H1 (cell line): ENCODE data around the gene EXTL2. TPM values are rescaled to one million over a fixed set of nuclear protein-coding genes. Genes with fewer than 3 reads are reported as not detected.

Source experiments
- CTCF ChIA-PET: fragments of 300-600 bp; sonication (Branson Sonifier 250); formaldehyde crosslinking; loops from one replicate; lab custom pipeline; 2021; ENCODE audit not compliant: partially characterized antibody; lab: Charles Lee
- POLR2A ChIA-PET: fragments of 300-600 bp; sonication (Branson Sonifier 250); formaldehyde crosslinking; loops from one replicate; lab custom pipeline; 2021; ENCODE audit warnings: inconsistent platforms; ENCODE audit not compliant: partially characterized antibody; lab: Charles Lee
- DNase-seq, 2 experiments: peaks; one replicate each; pipeline versions ENCODE4 v3.0.0 to v3.0.0-alpha.2; 2010 to 2022; ENCODE audit warnings: low spot score in 2 of 2, low read depth in 1 of 2, mixed read lengths in 1 of 2
- FAIRE-seq: peaks from 2 replicates; lab custom pipeline; 2011; peaks lifted over from hg19 to GRCh38; lab: Jason Lieb, UNC
- H2AFZ ChIP-seq: 2 replicates; pipeline ENCODE4 v1.8.1; 2012; ENCODE audit warnings: low read length, inconsistent platforms
- H2AK5ac ChIP-seq: 2 replicates; pipeline ENCODE4 v1.6.1; 2013; ENCODE audit warnings: low read depth, low read length
- H2BK120ac ChIP-seq: replicated peaks from 2 replicates; pipeline ENCODE3; 2013; ENCODE audit warnings: low read depth, low read length, inconsistent platforms
- H2BK12ac ChIP-seq: 2 replicates; pipeline ENCODE4 v1.6.1; 2013; ENCODE audit warnings: low read depth, low read length
- H2BK15ac ChIP-seq: 2 replicates; pipeline ENCODE4 v1.6.1; 2013; ENCODE audit warnings: low read length
- H2BK20ac ChIP-seq: 2 replicates; pipeline ENCODE4 v1.6.1; 2013; ENCODE audit warnings: low read length
- H2BK5ac ChIP-seq: 2 replicates; pipeline ENCODE4 v1.6.1; 2013; ENCODE audit warnings: low read depth, low read length
- H3K14ac ChIP-seq: 2 replicates; pipeline ENCODE4 v1.6.1; 2013; ENCODE audit warnings: inconsistent platforms; ENCODE audit not compliant: insufficient read length
- H3K18ac ChIP-seq: 2 replicates; pipeline ENCODE4 v1.6.1; 2013; ENCODE audit warnings: low read length; ENCODE audit errors: extremely low read depth
- H3K23ac ChIP-seq: 2 replicates; pipeline ENCODE4 v1.6.1; 2013; ENCODE audit warnings: inconsistent platforms; ENCODE audit not compliant: insufficient read length
- H3K23me2 ChIP-seq: 2 replicates; pipeline ENCODE4 v1.6.1; 2013; ENCODE audit warnings: low read depth, low read length
- H3K27ac ChIP-seq: 2 replicates; pipeline ENCODE4 v1.6.1; 2011; ENCODE audit warnings: low read depth, low read length, inconsistent platforms
- H3K27me3 ChIP-seq, 4 experiments: replicated peaks in 1 of 4; 1 replicate in 1 of 4; 2 replicates in 3 of 4; pipeline versions ENCODE4 v1.6.1 to v1.8.1; 2011 to 2013; ENCODE audit warnings: low read length in 3 of 4, mild to moderate bottlenecking in 3 of 4, inconsistent platforms in 2 of 4, mixed read lengths in 2 of 4, moderate library complexity in 1 of 4; ENCODE audit not compliant: control insufficient read depth in 3 of 4, insufficient read depth in 3 of 4; ENCODE audit errors: extremely low read depth in 1 of 4
- H3K36me3 ChIP-seq, 4 experiments: 2 replicates each; pipeline versions ENCODE4 v1.6.1 to v1.8.1; 2011 to 2013; ENCODE audit warnings: mild to moderate bottlenecking in 4 of 4, low read length in 3 of 4, moderate library complexity in 2 of 4, control low read depth in 1 of 4, inconsistent platforms in 1 of 4; ENCODE audit not compliant: insufficient read depth in 4 of 4, control insufficient read depth in 2 of 4
- H3K4ac ChIP-seq: replicated peaks from 2 replicates; pipeline ENCODE3; 2013; ENCODE audit warnings: low read length, low read depth, mixed read lengths, inconsistent platforms; ENCODE audit not compliant: insufficient read length
- H3K4me1 ChIP-seq, 4 experiments: replicated peaks in 1 of 4; 1 replicate in 1 of 4; 2 replicates in 3 of 4; pipeline versions ENCODE4 v1.6.1 to v1.8.1; 2011 to 2013; ENCODE audit warnings: low read length in 3 of 4, inconsistent platforms in 2 of 4, mixed read lengths in 1 of 4; ENCODE audit not compliant: insufficient read depth in 4 of 4, control insufficient read depth in 3 of 4
- H3K4me2 ChIP-seq, 2 experiments: 2 replicates each; pipeline versions ENCODE4 v1.6.1 to v1.8.1; 2011 to 2013; ENCODE audit warnings: low read depth in 2 of 2, low read length in 2 of 2, control low read depth in 1 of 2, inconsistent platforms in 1 of 2, mild to moderate bottlenecking in 1 of 2; ENCODE audit not compliant: insufficient read depth in 1 of 2
- H3K4me3 ChIP-seq, 4 experiments: fragments of 200-600, 300-600 bp in 1 of 4; sonication (generic), shearing (Covaris generic), sonication (Bioruptor Twin) in 1 of 4; 2 replicates each; pipeline versions ENCODE4 v1.5.1 to v1.8.1; 2011 to 2016; ENCODE audit warnings: low read length in 4 of 4, low read depth in 3 of 4, control low read depth in 2 of 4, inconsistent platforms in 2 of 4, mild to moderate bottlenecking in 2 of 4, mixed read lengths in 1 of 4, moderate library complexity in 1 of 4; ENCODE audit not compliant: insufficient read depth in 2 of 4; ENCODE audit errors: extremely low read depth in 1 of 4
- H3K56ac ChIP-seq: replicated peaks from 2 replicates; pipeline ENCODE3; 2013; ENCODE audit warnings: low read depth, mild to moderate bottlenecking, mixed read lengths, low read length, inconsistent platforms; ENCODE audit not compliant: insufficient read length
- H3K79me1 ChIP-seq: 2 replicates; pipeline ENCODE4 v1.6.1; 2013; ENCODE audit warnings: low read depth, low read length, control low read depth
- H3K79me2 ChIP-seq, 2 experiments: 2 replicates each; pipeline versions ENCODE4 v1.6.1 to v1.8.1; 2012 to 2013; ENCODE audit warnings: low read length in 2 of 2, mild to moderate bottlenecking in 2 of 2, inconsistent platforms in 1 of 2; ENCODE audit not compliant: insufficient read depth in 2 of 2, control insufficient read depth in 1 of 2
- H3K9ac ChIP-seq, 4 experiments: replicated peaks in 1 of 4; 1 replicate in 1 of 4; 2 replicates in 3 of 4; pipeline versions ENCODE4 v1.6.1 to v1.8.1; 2011 to 2013; ENCODE audit warnings: low read depth in 3 of 4, low read length in 3 of 4, control low read depth in 2 of 4, mild to moderate bottlenecking in 2 of 4, moderate library complexity in 2 of 4, inconsistent platforms in 1 of 4; ENCODE audit errors: extremely low read depth in 1 of 4
- H3K9me3 ChIP-seq, 2 experiments: 2 replicates each; pipeline versions ENCODE4 v1.6.1 to v1.8.1; 2012 to 2013; ENCODE audit warnings: mild to moderate bottlenecking in 2 of 2, moderate library complexity in 2 of 2, control low read depth in 1 of 2, inconsistent platforms in 1 of 2, low read depth in 1 of 2, low read length in 1 of 2, mixed read lengths in 1 of 2; ENCODE audit not compliant: insufficient read depth in 2 of 2
- H4K20me1 ChIP-seq, 2 experiments: replicated peaks in 1 of 2; 2 replicates each; pipeline versions ENCODE3 to v1.8.1; 2011 to 2013; ENCODE audit warnings: inconsistent platforms in 2 of 2, low read length in 2 of 2, mild to moderate bottlenecking in 1 of 2; ENCODE audit not compliant: insufficient read depth in 2 of 2, control insufficient read depth in 1 of 2
- H4K5ac ChIP-seq: 2 replicates; pipeline ENCODE4 v1.6.1; 2013; ENCODE audit warnings: low read length, low read depth, mixed read lengths, inconsistent platforms; ENCODE audit not compliant: insufficient read length
- H4K8ac ChIP-seq: 2 replicates; pipeline ENCODE4 v1.8.0; 2013; ENCODE audit warnings: mild to moderate bottlenecking, moderate library complexity, low read length, inconsistent platforms; ENCODE audit not compliant: insufficient read depth; ENCODE audit errors: extremely low read depth
- H4K91ac ChIP-seq: replicated peaks from 2 replicates; pipeline ENCODE3; 2013; ENCODE audit warnings: low read length, mixed read lengths, inconsistent platforms; ENCODE audit not compliant: insufficient read length
- CBX8 ChIP-seq: fragments of 300-800, 300-1000 bp; sonication (generic); IDR thresholded peaks from 2 replicates; pipeline ENCODE4 v1.7.1; 2016; ENCODE audit warnings: low read depth, low read length, borderline replicate concordance
- HDAC2 ChIP-seq, 2 experiments: fragments of 300-600 bp in 1 of 2; sonication (generic) in 1 of 2; IDR thresholded peaks; 2 replicates each; pipeline ENCODE4 v1.6.1; 2011 to 2012; ENCODE audit warnings: low read depth in 2 of 2, low read length in 2 of 2, mild to moderate bottlenecking in 2 of 2, moderate library complexity in 2 of 2, borderline replicate concordance in 1 of 2, inconsistent platforms in 1 of 2
- SUZ12 ChIP-seq: fragments of 200-600 bp; sonication (generic); IDR thresholded peaks from 2 replicates; pipeline ENCODE4 v1.6.1; 2012; ENCODE audit warnings: mild to moderate bottlenecking, inconsistent platforms, low read length, moderate library complexity, mixed read lengths
- YY1 ChIP-seq: IDR thresholded peaks from 2 replicates; pipeline ENCODE4 v1.6.1; 2011; ENCODE audit warnings: low read depth, mild to moderate bottlenecking, low read length
- WGBS, 2 experiments: shearing (Covaris generic) in 1 of 2; methylation state at CpG; one replicate each; pipeline versions ENCODE4 v1.1.6 to v1.1.7; 2013 to 2015; ENCODE audit warnings: low lambda C conversion rate in 2 of 2, mixed read lengths in 2 of 2, inconsistent platforms in 1 of 2, low coverage in 1 of 2, missing lambda C conversion rate in 1 of 2; ENCODE audit not compliant: insufficient replicate concordance in 2 of 2, insufficient coverage in 1 of 2, insufficient read length in 1 of 2; ENCODE audit errors: extremely low coverage in 1 of 2, missing lambda C conversion rate in 1 of 2; 5-methylcytosine and 5-hydroxymethylcytosine counted together
- polyA plus RNA-seq, 7 experiments: library from polyadenylated mRNA; depleted of rRNA in 3 of 7; stranded (reverse) in 5 of 7; unstranded in 2 of 7; fragments of >200 nt in 5 of 7; fragments of 200-250 nt in 2 of 7; gene quantifications; 1 replicate in 5 of 7; 2 replicates in 1 of 7; 4 replicates in 1 of 7; pipeline versions ENCODE4 v1.2.1 to v1.2.3, GENCODE V29; 2011 to 2013; ENCODE audit warnings: missing spikeins in 2 of 7, mixed read lengths in 2 of 7
- total RNA-seq: library from RNA; stranded (reverse); fragmentation: NEBNext Ultra II Directional; extraction: Animal tissue kit (Norgen Biotek cat#: 25700); gene quantifications from 2 replicates; pipeline ENCODE4 v1.2.1, GENCODE V29; 2021

The EXTL2 gene
- total and polyA plus RNA-seq, 2 of the 8 experiments (the other 6 are each of a cell fraction or from before 2014, with no cell fraction given): 27.1 to 54.7 TPM

DNA sequence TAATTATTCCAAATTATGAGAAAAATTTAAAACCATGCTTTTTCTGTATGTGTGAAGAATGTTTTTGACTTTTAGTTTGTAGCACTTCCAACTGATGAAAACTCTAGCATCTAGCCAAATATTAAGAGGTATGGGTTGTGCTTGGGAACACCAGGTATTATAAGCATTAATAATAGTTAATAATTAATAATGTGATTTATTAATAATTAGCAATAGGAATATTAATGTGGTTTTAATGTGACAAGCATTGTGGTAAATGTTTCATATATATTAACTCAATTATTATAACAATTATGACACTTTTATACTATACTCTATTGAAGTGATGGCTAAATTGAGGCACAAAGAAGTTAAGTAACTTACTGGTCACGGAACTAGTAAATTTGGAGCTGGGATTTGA, 9.1 kb upstream of the EXTL2 start:
- no peak overlapping the region for H3K4me2 ChIP-seq
- no peak overlapping the region for H2BK120ac ChIP-seq
- POLR2A ChIA-PET: no interaction called here
- no peak overlapping the region for H3K9ac ChIP-seq
- no peak for DNase-seq
- no peak overlapping the region for H2AK5ac ChIP-seq
- no peak overlapping the region for H2AFZ ChIP-seq
- no peak overlapping the region for H3K4ac ChIP-seq
- H4K20me1 ChIP-seq: peaks cover 0 to 8% of the 10 kb centered on the region in 2 experiments
- H3K4me1 ChIP-seq: no peaks in the 10 kb centered on the region
- H3K9me3 ChIP-seq: no peaks in the 10 kb centered on the region
- no peak overlapping the region for H3K27ac ChIP-seq
- no peak overlapping the region for H3K56ac ChIP-seq
- CTCF ChIA-PET: interaction anchor here (0.5 to 0.6 kb wide), 2 partner anchors 66 to 330 kb away, joined by 4 to 5 read pairs; no protein-coding TSS in a partner anchor
- H3K79me1 ChIP-seq: no peaks in the 10 kb centered on the region
- H2BK15ac ChIP-seq: no peak overlapping the region
- TF ChIP-seq HDAC2 (IDR thresholded peaks at IDR 0.05; ENCODE audit: borderline replicate concordance in 1 of 2, low read depth in 2 of 2, low read length in 2 of 2): no peak
- TF ChIP-seq YY1: no peak
- TF ChIP-seq SUZ12: no peak
- TF ChIP-seq CBX8: no peak
- no peak for FAIRE-seq
- H3K4me3 ChIP-seq: no peak overlapping the region
- no peak overlapping the region for H3K23ac ChIP-seq
- H4K8ac ChIP-seq: no peak overlapping the region
- no peak overlapping the region for H3K14ac ChIP-seq
- H3K23me2 ChIP-seq: no peaks in the 10 kb centered on the region
- H3K27me3 ChIP-seq: no peaks in the 10 kb centered on the region
- no peak overlapping the region for H3K18ac ChIP-seq
- no peak overlapping the region for H2BK20ac ChIP-seq
- H4K91ac ChIP-seq: no peak overlapping the region
- H4K5ac ChIP-seq: no peak overlapping the region
- 92% methylated on average over 1 of the region's 1 CpG; no CpG with 5 or more reads in 1 of the 2 experiments for WGBS, 2 experiments
- no peak overlapping the region for H2BK5ac ChIP-seq
- H3K36me3 ChIP-seq: peaks cover 3 to 47% (median 18%) of the 10 kb centered on the region in 4 experiments; a peak in 7 of 8 replicates
- peaks cover 0 to 22% of the 10 kb centered on the region in 2 experiments; a peak in 3 of 4 replicates for H3K79me2 ChIP-seq
- H2BK12ac ChIP-seq: no peak overlapping the region
